Smooth muscle cell (in vitro differentiated cells): Measurements from ENCODE around the gene PRRT1B. TPM values are rescaled to one million over a fixed set of nuclear protein-coding genes. Genes with fewer than 3 reads are reported as not detected.

Experiments used
- DNase-seq: peaks from one replicate; lab custom pipeline; 2025; ENCODE audit not compliant: unreplicated experiment; lab: John Stamatoyannopoulos, UW
- H2AFZ ChIP-seq: fragments of 200-600 bp; sonication (generic); 2 replicates; pipeline ENCODE4 v1.6.0; 2016; ENCODE audit warnings: antibody characterized with exemption, low read depth, mild to moderate bottlenecking
- H3F3A ChIP-seq: fragments of 200-600 bp; sonication (generic); 2 replicates; pipeline ENCODE4 v1.6.0; 2017; ENCODE audit warnings: antibody characterized with exemption, low read depth
- H3K27ac ChIP-seq: fragments of 200-600 bp; sonication (generic); 2 replicates; pipeline ENCODE4 v1.5.1; 2016; ENCODE audit warnings: low read depth, mild to moderate bottlenecking
- H3K27me3 ChIP-seq: fragments of 200-600 bp; sonication (generic); 2 replicates; pipeline ENCODE4 v1.6.1; 2016; ENCODE audit warnings: low read depth, mild to moderate bottlenecking
- H3K36me3 ChIP-seq: fragments of 200-600 bp; sonication (generic); 2 replicates; pipeline ENCODE4 v1.5.1; 2016; ENCODE audit warnings: low read depth
- H3K4me1 ChIP-seq: fragments of 200-600 bp; sonication (generic); 2 replicates; pipeline ENCODE4 v1.5.1; 2016; ENCODE audit warnings: low read depth
- H3K4me2 ChIP-seq: fragments of 200-600 bp; sonication (generic); 2 replicates; pipeline ENCODE4 v1.6.0; 2016; ENCODE audit warnings: mild to moderate bottlenecking
- H3K4me3 ChIP-seq: fragments of 200-600 bp; sonication (generic); 2 replicates; pipeline ENCODE4 v1.5.1; 2016; ENCODE audit warnings: mild to moderate bottlenecking
- H3K79me2 ChIP-seq: fragments of 200-600 bp; sonication (generic); 2 replicates; pipeline ENCODE4 v1.6.0; 2016; ENCODE audit warnings: low read depth, mild to moderate bottlenecking
- H3K9ac ChIP-seq: fragments of 200-600 bp; sonication (generic); 2 replicates; pipeline ENCODE4 v1.6.0; 2016; ENCODE audit warnings: low read depth
- H3K9me3 ChIP-seq: fragments of 200-600 bp; sonication (generic); replicated peaks from 2 replicates; pipeline ENCODE4 v1.5.1; 2016; ENCODE audit warnings: low read depth
- H4K20me1 ChIP-seq: fragments of 200-600 bp; sonication (generic); 2 replicates; pipeline ENCODE4 v1.6.0; 2016; ENCODE audit warnings: low read depth
- CTCF ChIP-seq: fragments of 200-600 bp; sonication (generic); IDR thresholded peaks from 2 replicates; pipeline ENCODE4 v1.5.1; 2017; ENCODE audit warnings: borderline replicate concordance, mild to moderate bottlenecking, antibody characterized with exemption; ENCODE audit not compliant: insufficient read depth, poor library complexity, severe bottlenecking
- WGBS: methylation state at CpG from one replicate; pipeline ENCODE4 v1.1.7; 2016; ENCODE audit warnings: low lambda C conversion rate; 5-methylcytosine and 5-hydroxymethylcytosine counted together
- polyA plus RNA-seq: library from polyadenylated mRNA; unstranded; fragments of >200 nt; fragmentation: Nextera tagmentation; extraction: Ambion mirVana; gene quantifications from 2 replicates; pipeline ENCODE4 v1.2.1, GENCODE V29; 2016
- total RNA-seq: library from RNA; depleted of rRNA; stranded (reverse); fragments of >200 nt; gene quantifications from 2 replicates; pipeline ENCODE4 v1.2.3, GENCODE V29; 2014

PRRT1B gene
- total and polyA plus RNA-seq, 2 experiments from 2014 or later: not detected

- no peak for DNase-seq
- no peaks in the 10 kb centered on the region for H3K79me2 ChIP-seq
- H2AFZ ChIP-seq: no peak overlapping the region
- H3K4me2 ChIP-seq: no peak overlapping the region
- H3F3A ChIP-seq: no peaks in the 10 kb centered on the region
- no peak overlapping the region for H3K9ac ChIP-seq
- 50% methylated on average over 13 of the region's 60 CpGs for WGBS
- H3K9me3 ChIP-seq: no peaks in the 10 kb centered on the region
- no peak for TF ChIP-seq CTCF
- H3K4me3 ChIP-seq: no peak overlapping the region
- H4K20me1 ChIP-seq: no peaks in the 10 kb centered on the region
- peaks cover 32% of the 10 kb centered on the region for H3K27me3 ChIP-seq
- no peaks in the 10 kb centered on the region for H3K4me1 ChIP-seq
- H3K27ac ChIP-seq: no peak overlapping the region
- no peaks in the 10 kb centered on the region for H3K36me3 ChIP-seq
Measured at GRCh38 chr9:131554087-131554842, 8.9 kb downstream of the PRRT1B start.

- no peaks in the 10 kb centered on the region for H4K20me1 ChIP-seq
- no peaks in the 10 kb centered on the region for H3K4me1 ChIP-seq
- H3K9me3 ChIP-seq: no peaks in the 10 kb centered on the region
- no peaks in the 10 kb centered on the region for H3F3A ChIP-seq
- 42% methylated on average over 9 of the region's 54 CpGs for WGBS
- peaks cover 32% of the 10 kb centered on the region for H3K27me3 ChIP-seq
- TF ChIP-seq CTCF: no peak
- no peak overlapping the region for H3K9ac ChIP-seq
- no peak for DNase-seq
- no peak overlapping the region for H3K4me3 ChIP-seq
- no peaks in the 10 kb centered on the region for H3K79me2 ChIP-seq
- H3K36me3 ChIP-seq: no peaks in the 10 kb centered on the region
- H3K4me2 ChIP-seq: peak overlapping the region; percentile 51
- no peak overlapping the region for H2AFZ ChIP-seq
- no peak overlapping the region for H3K27ac ChIP-seq
Measured at GRCh38 chr9:131554843-131555351, 9.6 kb downstream of the PRRT1B start.

GRCh38 chr9:131555841-131556673 lies 10.7 kb downstream of the PRRT1B start:
- Histone ChIP-seq H3K4me2 (no peak overlapping the region), H2AFZ (no peak overlapping the region), H3F3A (no peaks in the 10 kb centered on the region), H3K4me3 (no peak overlapping the region), H3K9ac (no peak overlapping the region), H3K9me3 (no peaks in the 10 kb centered on the region), H3K36me3 (no peaks in the 10 kb centered on the region), H4K20me1 (no peaks in the 10 kb centered on the region), H3K27ac (no peak overlapping the region), H3K4me1 (no peaks in the 10 kb centered on the region), H3K79me2 (no peaks in the 10 kb centered on the region), H3K27me3 (peaks cover 32% of the 10 kb centered on the region)
- no peak for DNase-seq
- WGBS: 94% methylated on average over 15 of the region's 15 CpGs
- TF ChIP-seq CTCF: no peak
